Stimulated activated CD4-positive, alpha-beta T cell treated with anti-CD3 and anti-CD28 coated beads, Interleukin-4, amount 100 ng/mL, for 48 hours (primary cell): ENCODE measurements around the gene ACSM3.
"Not testable (repeated sequence)": the region's sequence is repeated elsewhere in the genome, so short reads cannot be mapped to it uniquely, and the experiment has no call there.

ENCODE experiments used
- DNase-seq, 2 donors: peaks; one replicate each; pipeline ENCODE4 v3.0.0-alpha.2; 2020; ENCODE audit warnings: low read depth in 2 of 2

The ACSM3 gene

DNA sequence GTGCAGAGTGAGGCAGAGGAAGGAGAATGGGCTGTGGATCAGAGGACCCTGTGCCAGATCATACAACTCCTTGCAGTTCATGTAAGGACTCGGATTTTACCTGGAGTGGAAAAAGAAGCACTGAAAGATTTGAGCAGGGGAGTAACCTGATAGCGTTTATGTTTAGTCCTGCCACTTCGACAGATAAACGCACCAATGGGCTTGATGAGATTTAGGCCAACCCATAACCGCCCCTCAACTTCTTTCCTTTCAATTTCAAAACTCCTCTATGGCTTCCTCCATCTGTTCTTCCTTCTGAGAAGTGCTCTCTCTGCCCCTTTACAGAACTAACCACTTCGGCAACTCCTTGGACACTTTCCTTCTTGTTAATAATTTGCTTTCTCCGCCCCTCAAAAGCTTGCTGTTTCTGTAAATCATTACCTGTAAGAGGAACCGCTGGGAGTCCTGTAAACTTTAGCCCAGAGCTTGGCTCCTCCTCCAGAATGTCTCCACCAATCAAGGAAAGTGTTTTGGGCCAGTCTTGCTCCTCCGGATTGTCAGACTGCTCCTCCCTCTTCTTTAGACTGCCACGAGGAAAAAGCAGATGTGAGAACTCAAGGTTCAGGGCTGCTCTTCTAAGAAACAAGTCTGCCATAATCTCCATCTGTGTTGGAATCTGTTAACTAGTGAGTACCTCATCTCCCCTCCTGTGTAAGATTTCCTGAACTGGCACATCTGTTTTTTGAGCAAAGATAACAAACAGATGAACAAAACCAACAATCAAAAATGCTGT is at the start of gene ACSM3:
Gene ACSM3 (plus strand): TSS at position 554 of the 772 bp plus-strand sequence. CDS start 6,021 bp downstream, outside the sequence.
- DNase-seq: peak; percentile 30 to 44

DNA sequence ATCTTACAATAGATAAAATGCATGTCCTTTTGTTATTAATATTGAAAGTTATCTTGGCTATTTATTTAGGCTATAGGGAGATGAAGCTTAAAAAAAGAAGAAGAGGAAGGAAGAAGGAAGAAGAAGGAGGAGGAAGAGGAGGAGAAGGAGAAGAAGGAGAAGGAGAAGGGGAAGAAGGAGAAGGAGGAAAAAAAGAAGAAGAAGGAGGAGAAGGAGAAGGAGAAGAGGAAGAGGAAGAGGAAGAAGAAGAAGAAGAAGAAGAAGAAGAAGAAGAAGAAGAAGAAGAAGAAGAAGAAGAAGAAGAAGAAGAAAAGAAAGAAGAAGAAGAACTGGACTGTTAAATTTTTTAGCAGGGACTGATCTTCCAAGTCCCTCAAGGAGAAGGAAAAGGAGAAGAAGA is 46.1 kb upstream of the ACSM3 start:
- not testable (repeated sequence) for DNase-seq

DNA sequence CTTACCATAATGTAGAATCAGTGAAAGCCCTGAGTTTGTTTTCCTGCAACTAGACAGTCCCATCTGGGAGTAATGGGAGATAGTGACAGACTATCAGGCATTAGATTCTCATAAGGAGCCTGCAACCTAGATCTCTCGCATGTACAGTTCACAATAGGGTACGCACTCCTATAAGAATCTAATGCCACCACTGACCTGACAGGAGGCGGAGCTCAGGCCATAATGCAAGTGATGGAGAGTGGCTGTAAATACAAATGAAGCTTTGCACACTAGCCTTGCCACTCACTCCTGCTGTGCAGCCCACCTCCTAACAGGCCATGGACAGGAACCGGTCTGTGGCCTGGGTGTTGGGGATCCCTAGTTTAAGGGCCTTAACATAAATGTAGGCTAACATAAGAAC is 43.6 kb upstream of the ACSM3 start:
- no peak for DNase-seq

DNA sequence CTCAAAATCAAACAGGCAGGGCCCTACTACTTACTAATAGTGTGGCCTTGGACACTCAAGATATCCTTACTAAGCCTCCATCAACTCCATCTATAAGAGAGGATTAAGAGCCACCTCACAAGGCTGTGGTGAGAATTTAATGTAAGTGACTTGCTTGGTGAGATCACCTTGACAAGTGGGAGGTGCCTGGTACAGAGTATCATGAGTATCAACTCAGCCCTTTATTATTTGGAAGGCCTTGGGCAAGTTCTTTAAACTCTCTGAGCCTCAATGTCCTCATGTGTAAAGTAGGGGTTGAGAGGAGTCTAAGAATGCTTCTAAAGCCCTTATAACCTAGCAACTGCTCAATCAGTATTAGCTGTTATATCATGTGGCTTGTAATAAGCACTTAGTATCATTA is 37.2 kb upstream of the ACSM3 start:
- DNase-seq: no peak

- no peak for DNase-seq
Measured at GRCh38 chr16:20727181-20727580, 36.6 kb upstream of the ACSM3 start.

DNA sequence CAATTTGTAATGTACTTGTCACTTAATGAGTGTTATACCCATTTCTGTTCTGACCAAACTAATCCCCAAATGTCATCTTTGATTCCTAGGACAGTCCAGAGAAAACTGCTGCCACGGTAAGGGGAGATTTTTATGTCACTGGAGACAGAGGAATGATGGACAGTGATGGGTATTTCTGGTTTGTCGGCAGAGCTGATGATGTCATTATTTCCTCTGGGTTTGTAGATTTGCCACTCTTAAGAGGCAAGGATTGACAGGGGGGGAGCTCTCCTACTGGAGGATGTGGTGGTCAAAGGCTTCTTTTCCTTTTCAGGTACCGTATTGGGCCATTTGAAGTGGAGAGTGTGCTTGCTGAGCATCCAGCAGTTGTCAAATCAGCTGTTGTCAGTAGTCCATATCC is 34.7 kb upstream of the ACSM3 start:
- no peak for DNase-seq

DNA sequence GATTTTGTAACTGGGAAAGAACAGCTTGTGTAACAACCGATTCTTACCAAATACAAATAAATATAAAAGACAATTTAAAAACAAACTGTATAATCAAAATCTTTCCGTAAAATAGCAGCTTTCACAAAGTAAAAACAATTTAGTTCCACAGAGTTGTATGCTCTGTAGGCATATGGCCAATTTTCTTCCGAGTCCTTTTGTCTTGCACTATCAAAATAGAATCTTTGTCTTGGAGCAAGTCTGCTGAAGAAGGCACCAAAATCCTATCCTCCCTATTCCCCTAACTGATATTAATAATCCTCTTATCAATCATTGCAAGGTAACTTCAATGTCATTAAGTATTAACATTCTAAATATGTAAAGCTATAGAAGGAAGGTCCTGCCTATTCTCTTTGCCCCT is 29.8 kb upstream of the ACSM3 start:
- no peak for DNase-seq

DNA sequence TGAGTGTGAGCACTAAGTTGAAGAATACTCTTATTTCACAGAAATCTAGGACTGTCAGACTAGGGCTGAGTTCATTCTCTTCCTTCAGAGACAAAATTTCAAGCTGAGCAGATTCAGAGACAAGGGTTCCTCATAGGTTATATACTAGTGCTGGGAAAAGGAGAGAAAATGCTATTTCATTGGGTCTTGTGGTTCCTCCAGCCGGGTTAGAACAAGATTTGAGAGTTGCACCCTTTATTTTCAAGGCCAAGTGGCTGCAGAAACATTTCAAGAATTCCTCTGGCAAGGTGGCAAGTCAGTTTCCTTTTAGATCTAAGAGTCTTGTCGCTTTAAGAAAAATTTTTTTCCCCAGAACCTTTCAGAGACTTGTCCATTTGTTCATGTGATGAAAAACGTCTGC is 29.0 kb upstream of the ACSM3 start:
- DNase-seq: no peak

DNA sequence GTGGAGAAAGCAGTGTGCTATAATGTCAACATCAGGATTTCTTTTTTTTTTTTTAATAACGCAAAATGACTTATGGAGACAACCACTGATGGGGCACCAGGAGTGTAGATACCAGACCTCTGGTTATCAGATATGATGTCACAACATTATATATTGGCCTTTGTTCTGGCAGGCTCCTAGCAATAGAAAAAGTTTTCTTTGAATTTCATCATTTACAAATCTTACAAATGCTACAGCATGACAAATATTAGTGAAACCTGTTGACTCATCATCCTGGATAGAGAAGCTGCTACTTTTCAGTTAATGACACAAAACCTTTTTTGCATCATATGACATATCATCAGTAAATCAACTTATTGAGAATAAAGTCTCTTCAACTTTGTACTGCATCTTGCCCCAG is 28.3 kb upstream of the ACSM3 start:
- DNase-seq: no peak

GRCh38 chr16:20740007-20740883 is 23.6 kb upstream of the ACSM3 start:
- no peak for DNase-seq

DNA sequence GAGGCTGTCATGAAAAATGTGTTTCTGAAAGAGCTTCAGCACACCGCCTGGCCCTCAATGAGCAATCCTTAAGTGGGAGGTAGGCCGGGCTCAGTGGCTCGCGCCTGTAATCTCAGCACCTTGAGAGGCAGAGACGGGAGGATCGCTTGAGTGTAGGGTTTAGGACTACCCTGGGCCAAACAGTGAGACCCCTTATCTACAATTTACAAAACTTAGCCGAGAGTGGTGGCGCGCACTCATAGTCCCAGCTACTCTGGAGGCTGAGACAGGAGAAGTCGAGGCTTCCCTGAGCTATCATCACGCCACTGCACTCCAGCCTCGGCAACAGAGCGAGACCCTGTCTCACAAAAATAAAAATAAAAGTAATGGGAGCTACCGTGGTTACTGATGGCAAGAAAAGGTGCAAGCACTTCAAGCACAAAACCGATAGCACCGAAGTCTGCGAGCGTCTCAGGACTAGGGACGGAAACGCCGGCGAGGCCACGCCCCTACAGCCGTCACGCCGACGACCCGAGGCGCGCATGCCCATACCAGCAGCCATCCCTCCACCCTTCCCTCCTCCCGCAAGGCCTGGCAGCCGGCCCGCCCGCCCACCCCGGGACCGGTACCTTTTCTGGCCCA is 22.8 kb upstream of the ACSM3 start:
- DNase-seq: peak; percentile 82 to 84

DNA sequence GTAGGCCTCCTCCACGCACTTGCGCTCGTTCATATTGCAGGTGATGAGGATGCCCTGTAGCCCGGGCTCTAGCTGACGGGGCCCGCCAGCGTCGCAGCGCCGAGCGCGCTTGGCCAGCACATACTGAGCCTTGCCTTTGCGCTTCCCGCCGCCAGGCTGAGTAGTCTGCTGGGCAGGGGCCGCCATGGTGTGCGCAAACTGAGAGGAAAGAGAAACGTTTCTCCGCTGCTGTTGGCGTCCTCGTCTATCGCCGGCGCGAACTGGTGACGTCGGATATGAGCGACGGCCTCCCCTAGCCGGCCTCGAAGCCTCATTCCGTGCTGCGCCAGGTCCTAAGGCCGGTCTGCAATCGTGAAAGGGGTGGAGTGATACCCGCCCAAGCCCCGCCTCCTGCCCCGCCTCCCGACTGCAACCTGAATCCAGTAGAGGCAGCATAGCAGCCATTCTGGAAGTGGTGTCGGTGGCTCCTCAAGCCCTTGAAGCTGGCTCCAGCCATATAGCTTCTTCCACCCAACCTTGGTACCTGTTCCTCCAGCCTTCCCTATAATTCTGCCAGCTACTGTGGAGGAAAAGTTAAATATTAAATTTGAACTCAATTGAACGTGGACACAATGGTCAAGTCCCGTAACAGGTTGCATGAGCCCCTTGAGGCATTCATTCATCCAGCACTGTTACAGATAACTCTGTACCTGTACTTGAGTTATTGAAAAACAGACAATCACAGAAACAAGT is 22.1 kb upstream of the ACSM3 start, which contains the start of gene THUMPD1:
Gene THUMPD1 (minus strand): TSS at position 265 of the 732 bp plus-strand sequence. CDS start 79 bp downstream, at position 186.
- peak; percentile 97 to 99 for DNase-seq

GRCh38 chr16:20743591-20743990 is 20.2 kb upstream of the ACSM3 start:
- no peak for DNase-seq

- no peak for DNase-seq
Measured at GRCh38 chr16:20744922-20745440, 18.8 kb upstream of the ACSM3 start.

DNA sequence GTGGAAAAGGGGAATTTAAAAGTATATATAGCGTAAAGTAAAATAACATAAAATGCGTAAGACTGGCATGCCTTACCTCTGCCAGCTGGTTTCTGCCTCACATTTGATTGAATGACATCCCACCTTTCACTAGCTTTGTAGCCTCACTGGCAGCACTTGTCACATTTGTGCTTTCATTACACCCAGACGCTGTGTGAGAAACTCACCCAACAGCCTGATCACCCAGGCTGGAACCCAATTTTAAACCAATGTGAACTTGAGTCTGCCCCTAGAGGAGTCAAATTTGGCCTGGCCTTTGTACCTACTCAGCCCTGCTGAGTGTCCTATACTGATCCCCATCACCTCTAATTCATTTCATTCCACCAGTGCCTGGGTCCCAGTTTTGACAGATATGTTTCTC is 17.4 kb upstream of the ACSM3 start:
- DNase-seq: no peak

- no peak for DNase-seq
Measured at GRCh38 chr16:20747030-20747816, 16.6 kb upstream of the ACSM3 start.

GRCh38 chr16:20749474-20749873 is 14.3 kb upstream of the ACSM3 start:
- no peak for DNase-seq

GRCh38 chr16:20750558-20750957 is 13.3 kb upstream of the ACSM3 start:
- DNase-seq: no peak

DNA sequence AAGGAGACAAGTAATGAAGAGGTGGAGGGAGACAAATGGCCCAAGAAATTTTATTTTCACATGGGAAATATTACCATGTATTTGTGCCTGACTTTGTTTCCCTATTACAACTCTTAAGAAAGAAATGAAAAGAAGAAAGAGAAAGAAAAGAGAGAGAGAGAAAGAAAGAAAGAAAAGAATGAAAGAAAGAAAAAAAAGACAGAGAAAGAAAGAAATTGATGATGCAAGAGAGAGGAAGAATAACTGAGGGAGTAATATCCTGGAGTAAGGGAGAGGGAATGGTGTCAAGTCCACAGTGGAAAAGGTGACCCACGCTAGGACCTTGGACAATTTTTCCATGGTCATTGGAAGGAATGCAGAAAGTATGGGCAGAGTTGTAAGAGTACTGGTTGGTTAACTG is 10.1 kb upstream of the ACSM3 start:
- no peak for DNase-seq

DNA sequence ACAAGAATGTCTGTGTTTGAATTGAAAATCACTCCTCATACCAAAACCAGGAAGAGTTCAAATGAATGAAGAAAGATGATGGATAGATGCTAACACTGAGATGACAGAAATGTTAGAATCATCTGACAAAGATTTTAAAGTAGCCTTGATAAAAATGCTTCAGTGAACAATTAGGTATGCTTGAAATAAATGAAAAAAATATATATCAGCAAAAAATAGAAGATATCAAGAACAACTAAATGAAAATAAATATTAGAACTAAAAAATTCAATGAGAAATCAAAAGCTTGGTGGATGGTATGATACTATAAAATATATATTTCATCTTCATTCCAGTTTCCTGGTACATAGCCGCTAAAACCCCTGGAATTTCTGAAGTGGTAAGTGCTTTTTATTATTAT is 8.6 kb upstream of the ACSM3 start:
- no peak for DNase-seq

DNA sequence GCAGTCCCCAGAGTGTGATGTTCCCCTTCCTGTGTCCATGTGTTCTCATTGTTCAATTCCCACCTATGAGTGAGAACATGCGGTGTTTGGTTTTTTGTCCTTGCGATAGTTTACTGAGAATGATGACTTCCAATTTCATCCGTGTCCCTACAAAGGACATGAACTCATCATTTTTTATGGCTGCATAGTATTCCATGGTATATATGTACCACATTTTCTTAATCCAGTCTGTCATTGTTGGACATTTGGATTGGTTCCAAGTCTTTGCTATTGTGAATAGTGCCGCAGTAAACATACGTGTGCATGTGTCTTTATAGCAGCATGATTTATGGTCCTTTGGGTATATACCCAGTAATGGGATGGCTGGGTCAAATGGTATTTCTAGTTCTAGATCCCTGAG is 8.0 kb upstream of the ACSM3 start:
- not testable (repeated sequence) for DNase-seq
